ENCODE results near the gene PAQR7.

Gene PAQR7

GRCh38 chr1:25837262-25837875 lies 38.1 kb downstream of the PAQR7 start:
- Histone ChIP-seq H3K79me2 (ENCODE audit: insufficient read depth, low read length) (0 out of 2 replicates have a peak, but pooled peaks cover 3% of the 10 kb centered on the region), H3K36me3 (ENCODE audit: low read length) (no peaks in the 10 kb centered on the region), H3K27ac (ENCODE audit: low read depth, low read length) (no peak overlapping the region), H3K27me3 (ENCODE audit: low read length) (no peaks in the 10 kb centered on the region), H3F3A (ENCODE audit: insufficient read depth) (no peaks in the 10 kb centered on the region; the same call in 1 of the 2 replicates), H3K4me3 (ENCODE audit: insufficient read depth, low read length, poor library complexity, severe bottlenecking) (no peak overlapping the region), H3K9ac (ENCODE audit: low read length) (no peak overlapping the region), H3K9me3 (ENCODE audit: insufficient read depth, low read length) (no peaks in the 10 kb centered on the region), H3K9me2 (replicated peaks; ENCODE audit: insufficient read depth, low read length) (no peaks in the 10 kb centered on the region), H3K4me2 (ENCODE audit: low read depth, low read length, poor library complexity, severe bottlenecking) (no peak overlapping the region), H2AFZ (ENCODE audit: low read depth, low read length, severe bottlenecking) (no peak overlapping the region), H4K20me1 (ENCODE audit: low read depth, low read length) (no peaks in the 10 kb centered on the region; the same call in 1 of the 2 replicates)
- TF ChIP-seq EZH2phosphoT487 (conservative IDR thresholded peaks at IDR 0.05; ENCODE audit: low read length): no peak
- TF ChIP-seq, protein P1, sequence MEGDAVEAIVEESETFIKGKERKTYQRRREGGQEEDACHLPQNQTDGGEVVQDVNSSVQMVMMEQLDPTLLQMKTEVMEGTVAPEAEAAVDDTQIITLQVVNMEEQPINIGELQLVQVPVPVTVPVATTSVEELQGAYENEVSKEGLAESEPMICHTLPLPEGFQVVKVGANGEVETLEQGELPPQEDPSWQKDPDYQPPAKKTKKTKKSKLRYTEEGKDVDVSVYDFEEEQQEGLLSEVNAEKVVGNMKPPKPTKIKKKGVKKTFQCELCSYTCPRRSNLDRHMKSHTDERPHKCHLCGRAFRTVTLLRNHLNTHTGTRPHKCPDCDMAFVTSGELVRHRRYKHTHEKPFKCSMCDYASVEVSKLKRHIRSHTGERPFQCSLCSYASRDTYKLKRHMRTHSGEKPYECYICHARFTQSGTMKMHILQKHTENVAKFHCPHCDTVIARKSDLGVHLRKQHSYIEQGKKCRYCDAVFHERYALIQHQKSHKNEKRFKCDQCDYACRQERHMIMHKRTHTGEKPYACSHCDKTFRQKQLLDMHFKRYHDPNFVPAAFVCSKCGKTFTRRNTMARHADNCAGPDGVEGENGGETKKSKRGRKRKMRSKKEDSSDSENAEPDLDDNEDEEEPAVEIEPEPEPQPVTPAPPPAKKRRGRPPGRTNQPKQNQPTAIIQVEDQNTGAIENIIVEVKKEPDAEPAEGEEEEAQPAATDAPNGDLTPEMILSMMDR (IDR thresholded peaks at IDR 0.05; ENCODE audit: insufficient read depth, low read length, poor library complexity, severe bottlenecking): peak; percentile 35

DNA sequence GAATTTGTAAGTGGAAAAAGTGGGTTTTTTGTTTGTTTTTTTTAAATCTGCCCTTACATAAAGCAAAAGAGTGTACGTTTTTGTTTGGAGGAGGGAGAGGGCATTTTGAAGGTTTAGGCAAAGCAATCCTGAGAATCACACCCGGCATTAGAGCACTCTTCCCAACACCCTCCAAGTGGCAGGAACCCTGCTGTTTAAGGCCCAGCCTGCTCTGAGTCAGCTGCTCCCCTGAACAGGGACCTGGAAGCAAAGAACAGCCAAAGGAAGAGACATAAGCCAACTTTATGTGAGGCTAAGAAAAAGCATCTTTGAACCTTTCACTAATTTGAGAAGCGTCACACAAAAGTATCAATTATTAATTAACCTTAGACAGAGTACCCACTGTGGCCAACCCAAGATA lies 38.8 kb downstream of the PAQR7 start:
- H3K36me3 ChIP-seq (ENCODE audit: low read length): no peaks in the 10 kb centered on the region
- 0 out of 2 replicates have a peak, but pooled peaks cover under 1% of the 10 kb centered on the region for H3K79me2 ChIP-seq (ENCODE audit: insufficient read depth, low read length)
- no peak overlapping the region for H3K4me3 ChIP-seq (ENCODE audit: insufficient read depth, low read length, poor library complexity, severe bottlenecking)
- H4K20me1 ChIP-seq (ENCODE audit: low read depth, low read length): no peaks in the 10 kb centered on the region; the same call in 1 of the 2 replicates
- H3K27ac ChIP-seq (ENCODE audit: low read depth, low read length): no peak overlapping the region
- no peaks in the 10 kb centered on the region; the same call in 1 of the 2 replicates for H3F3A ChIP-seq (ENCODE audit: insufficient read depth)
- no peaks in the 10 kb centered on the region for H3K9me3 ChIP-seq (ENCODE audit: insufficient read depth, low read length)
- TF ChIP-seq, protein P1 (IDR thresholded peaks at IDR 0.05; ENCODE audit: insufficient read depth, low read length, poor library complexity, severe bottlenecking): no peak
- no peak for TF ChIP-seq EZH2phosphoT487 (conservative IDR thresholded peaks at IDR 0.05; ENCODE audit: low read length)
- H3K4me2 ChIP-seq (ENCODE audit: low read depth, low read length, poor library complexity, severe bottlenecking): no peak overlapping the region
- H3K27me3 ChIP-seq (ENCODE audit: low read length): no peaks in the 10 kb centered on the region
- no peaks in the 10 kb centered on the region for H3K9me2 ChIP-seq (replicated peaks; ENCODE audit: insufficient read depth, low read length)
- no peak overlapping the region for H2AFZ ChIP-seq (ENCODE audit: low read depth, low read length, severe bottlenecking)
- no peak overlapping the region for H3K9ac ChIP-seq (ENCODE audit: low read length)

GRCh38 chr1:25834894-25835293 lies 40.6 kb downstream of the PAQR7 start:
- peaks cover 4% of the 10 kb centered on the region; the same call in 1 of the 2 replicates for H3K36me3 ChIP-seq (ENCODE audit: low read length)

More at GRCh38 chr1:25834894-25835293, 40.6 kb downstream of the PAQR7 start:
- H3K79me2 ChIP-seq (ENCODE audit: insufficient read depth, low read length): no peaks in the 10 kb centered on the region
- H2AFZ ChIP-seq (ENCODE audit: low read depth, low read length, severe bottlenecking): no peak overlapping the region
- no peak overlapping the region for H3K4me3 ChIP-seq (ENCODE audit: insufficient read depth, low read length, poor library complexity, severe bottlenecking)
- H3F3A ChIP-seq (ENCODE audit: insufficient read depth): no peaks in the 10 kb centered on the region; the same call in 1 of the 2 replicates
- no peaks in the 10 kb centered on the region for H3K9me2 ChIP-seq (replicated peaks; ENCODE audit: insufficient read depth, low read length)
- H4K20me1 ChIP-seq (ENCODE audit: low read depth, low read length): no peaks in the 10 kb centered on the region; the same call in 1 of the 2 replicates
- no peaks in the 10 kb centered on the region for H3K9me3 ChIP-seq (ENCODE audit: insufficient read depth, low read length)
- TF ChIP-seq, protein P1 (IDR thresholded peaks at IDR 0.05; ENCODE audit: insufficient read depth, low read length, poor library complexity, severe bottlenecking): no peak
- no peak for TF ChIP-seq EZH2phosphoT487 (conservative IDR thresholded peaks at IDR 0.05; ENCODE audit: low read length)
- no peaks in the 10 kb centered on the region for H3K27me3 ChIP-seq (ENCODE audit: low read length)
- no peak overlapping the region for H3K4me2 ChIP-seq (ENCODE audit: low read depth, low read length, poor library complexity, severe bottlenecking)
- H3K9ac ChIP-seq (ENCODE audit: low read length): no peak overlapping the region
- no peak overlapping the region for H3K27ac ChIP-seq (ENCODE audit: low read depth, low read length)
